H1 (cell line): ENCODE data around the gene SMO. TPM values are rescaled to one million over a fixed set of nuclear protein-coding genes. Genes with fewer than 3 reads are reported as not detected.

ENCODE experiments used
- CTCF ChIA-PET: fragments of 300-600 bp; sonication (Branson Sonifier 250); formaldehyde crosslinking; loops from one replicate; lab custom pipeline; 2021; ENCODE audit not compliant: partially characterized antibody; lab: Charles Lee
- POLR2A ChIA-PET: fragments of 300-600 bp; sonication (Branson Sonifier 250); formaldehyde crosslinking; loops from one replicate; lab custom pipeline; 2021; ENCODE audit warnings: inconsistent platforms; ENCODE audit not compliant: partially characterized antibody; lab: Charles Lee
- DNase-seq, 2 experiments: peaks; one replicate each; pipeline versions ENCODE4 v3.0.0 to v3.0.0-alpha.2; 2010 to 2022; ENCODE audit warnings: low spot score in 2 of 2, low read depth in 1 of 2, mixed read lengths in 1 of 2
- FAIRE-seq: peaks from 2 replicates; lab custom pipeline; 2011; peaks lifted over from hg19 to GRCh38; lab: Jason Lieb, UNC
- H2AFZ ChIP-seq: 2 replicates; pipeline ENCODE4 v1.8.1; 2012; ENCODE audit warnings: low read length, inconsistent platforms
- H2AK5ac ChIP-seq: 2 replicates; pipeline ENCODE4 v1.6.1; 2013; ENCODE audit warnings: low read depth, low read length
- H2BK120ac ChIP-seq: replicated peaks from 2 replicates; pipeline ENCODE3; 2013; ENCODE audit warnings: low read depth, low read length, inconsistent platforms
- H2BK12ac ChIP-seq: 2 replicates; pipeline ENCODE4 v1.6.1; 2013; ENCODE audit warnings: low read depth, low read length
- H2BK15ac ChIP-seq: 2 replicates; pipeline ENCODE4 v1.6.1; 2013; ENCODE audit warnings: low read length
- H2BK20ac ChIP-seq: 2 replicates; pipeline ENCODE4 v1.6.1; 2013; ENCODE audit warnings: low read length
- H2BK5ac ChIP-seq: 2 replicates; pipeline ENCODE4 v1.6.1; 2013; ENCODE audit warnings: low read depth, low read length
- H3K14ac ChIP-seq: 2 replicates; pipeline ENCODE4 v1.6.1; 2013; ENCODE audit warnings: inconsistent platforms; ENCODE audit not compliant: insufficient read length
- H3K18ac ChIP-seq: 2 replicates; pipeline ENCODE4 v1.6.1; 2013; ENCODE audit warnings: low read length; ENCODE audit errors: extremely low read depth
- H3K23ac ChIP-seq: 2 replicates; pipeline ENCODE4 v1.6.1; 2013; ENCODE audit warnings: inconsistent platforms; ENCODE audit not compliant: insufficient read length
- H3K23me2 ChIP-seq: 2 replicates; pipeline ENCODE4 v1.6.1; 2013; ENCODE audit warnings: low read depth, low read length
- H3K27ac ChIP-seq: 2 replicates; pipeline ENCODE4 v1.6.1; 2011; ENCODE audit warnings: low read depth, low read length, inconsistent platforms
- H3K27me3 ChIP-seq, 4 experiments: replicated peaks in 1 of 4; 1 replicate in 1 of 4; 2 replicates in 3 of 4; pipeline versions ENCODE4 v1.6.1 to v1.8.1; 2011 to 2013; ENCODE audit warnings: low read length in 3 of 4, mild to moderate bottlenecking in 3 of 4, inconsistent platforms in 2 of 4, mixed read lengths in 2 of 4, moderate library complexity in 1 of 4; ENCODE audit not compliant: control insufficient read depth in 3 of 4, insufficient read depth in 3 of 4; ENCODE audit errors: extremely low read depth in 1 of 4
- H3K36me3 ChIP-seq, 4 experiments: 2 replicates each; pipeline versions ENCODE4 v1.6.1 to v1.8.1; 2011 to 2013; ENCODE audit warnings: mild to moderate bottlenecking in 4 of 4, low read length in 3 of 4, moderate library complexity in 2 of 4, control low read depth in 1 of 4, inconsistent platforms in 1 of 4; ENCODE audit not compliant: insufficient read depth in 4 of 4, control insufficient read depth in 2 of 4
- H3K4ac ChIP-seq: replicated peaks from 2 replicates; pipeline ENCODE3; 2013; ENCODE audit warnings: low read length, low read depth, mixed read lengths, inconsistent platforms; ENCODE audit not compliant: insufficient read length
- H3K4me1 ChIP-seq, 4 experiments: replicated peaks in 1 of 4; 1 replicate in 1 of 4; 2 replicates in 3 of 4; pipeline versions ENCODE4 v1.6.1 to v1.8.1; 2011 to 2013; ENCODE audit warnings: low read length in 3 of 4, inconsistent platforms in 2 of 4, mixed read lengths in 1 of 4; ENCODE audit not compliant: insufficient read depth in 4 of 4, control insufficient read depth in 3 of 4
- H3K4me2 ChIP-seq, 2 experiments: 2 replicates each; pipeline versions ENCODE4 v1.6.1 to v1.8.1; 2011 to 2013; ENCODE audit warnings: low read depth in 2 of 2, low read length in 2 of 2, control low read depth in 1 of 2, inconsistent platforms in 1 of 2, mild to moderate bottlenecking in 1 of 2; ENCODE audit not compliant: insufficient read depth in 1 of 2
- H3K4me3 ChIP-seq, 4 experiments: fragments of 200-600, 300-600 bp in 1 of 4; sonication (generic), shearing (Covaris generic), sonication (Bioruptor Twin) in 1 of 4; 2 replicates each; pipeline versions ENCODE4 v1.5.1 to v1.8.1; 2011 to 2016; ENCODE audit warnings: low read length in 4 of 4, low read depth in 3 of 4, control low read depth in 2 of 4, inconsistent platforms in 2 of 4, mild to moderate bottlenecking in 2 of 4, mixed read lengths in 1 of 4, moderate library complexity in 1 of 4; ENCODE audit not compliant: insufficient read depth in 2 of 4; ENCODE audit errors: extremely low read depth in 1 of 4
- H3K56ac ChIP-seq: replicated peaks from 2 replicates; pipeline ENCODE3; 2013; ENCODE audit warnings: low read depth, mild to moderate bottlenecking, mixed read lengths, low read length, inconsistent platforms; ENCODE audit not compliant: insufficient read length
- H3K79me1 ChIP-seq: 2 replicates; pipeline ENCODE4 v1.6.1; 2013; ENCODE audit warnings: low read depth, low read length, control low read depth
- H3K79me2 ChIP-seq, 2 experiments: 2 replicates each; pipeline versions ENCODE4 v1.6.1 to v1.8.1; 2012 to 2013; ENCODE audit warnings: low read length in 2 of 2, mild to moderate bottlenecking in 2 of 2, inconsistent platforms in 1 of 2; ENCODE audit not compliant: insufficient read depth in 2 of 2, control insufficient read depth in 1 of 2
- H3K9ac ChIP-seq, 4 experiments: replicated peaks in 1 of 4; 1 replicate in 1 of 4; 2 replicates in 3 of 4; pipeline versions ENCODE4 v1.6.1 to v1.8.1; 2011 to 2013; ENCODE audit warnings: low read depth in 3 of 4, low read length in 3 of 4, control low read depth in 2 of 4, mild to moderate bottlenecking in 2 of 4, moderate library complexity in 2 of 4, inconsistent platforms in 1 of 4; ENCODE audit errors: extremely low read depth in 1 of 4
- H3K9me3 ChIP-seq, 2 experiments: 2 replicates each; pipeline versions ENCODE4 v1.6.1 to v1.8.1; 2012 to 2013; ENCODE audit warnings: mild to moderate bottlenecking in 2 of 2, moderate library complexity in 2 of 2, control low read depth in 1 of 2, inconsistent platforms in 1 of 2, low read depth in 1 of 2, low read length in 1 of 2, mixed read lengths in 1 of 2; ENCODE audit not compliant: insufficient read depth in 2 of 2
- H4K20me1 ChIP-seq, 2 experiments: replicated peaks in 1 of 2; 2 replicates each; pipeline versions ENCODE3 to v1.8.1; 2011 to 2013; ENCODE audit warnings: inconsistent platforms in 2 of 2, low read length in 2 of 2, mild to moderate bottlenecking in 1 of 2; ENCODE audit not compliant: insufficient read depth in 2 of 2, control insufficient read depth in 1 of 2
- H4K5ac ChIP-seq: 2 replicates; pipeline ENCODE4 v1.6.1; 2013; ENCODE audit warnings: low read length, low read depth, mixed read lengths, inconsistent platforms; ENCODE audit not compliant: insufficient read length
- H4K8ac ChIP-seq: 2 replicates; pipeline ENCODE4 v1.8.0; 2013; ENCODE audit warnings: mild to moderate bottlenecking, moderate library complexity, low read length, inconsistent platforms; ENCODE audit not compliant: insufficient read depth; ENCODE audit errors: extremely low read depth
- H4K91ac ChIP-seq: replicated peaks from 2 replicates; pipeline ENCODE3; 2013; ENCODE audit warnings: low read length, mixed read lengths, inconsistent platforms; ENCODE audit not compliant: insufficient read length
- CEBPB ChIP-seq: IDR thresholded peaks from 2 replicates; pipeline ENCODE4 v1.6.1; 2012; ENCODE audit warnings: low read depth, low read length
- HDAC2 ChIP-seq, 2 experiments: fragments of 300-600 bp in 1 of 2; sonication (generic) in 1 of 2; IDR thresholded peaks; 2 replicates each; pipeline ENCODE4 v1.6.1; 2011 to 2012; ENCODE audit warnings: low read depth in 2 of 2, low read length in 2 of 2, mild to moderate bottlenecking in 2 of 2, moderate library complexity in 2 of 2, borderline replicate concordance in 1 of 2, inconsistent platforms in 1 of 2
- WGBS, 2 experiments: shearing (Covaris generic) in 1 of 2; methylation state at CpG; one replicate each; pipeline versions ENCODE4 v1.1.6 to v1.1.7; 2013 to 2015; ENCODE audit warnings: low lambda C conversion rate in 2 of 2, mixed read lengths in 2 of 2, inconsistent platforms in 1 of 2, low coverage in 1 of 2, missing lambda C conversion rate in 1 of 2; ENCODE audit not compliant: insufficient replicate concordance in 2 of 2, insufficient coverage in 1 of 2, insufficient read length in 1 of 2; ENCODE audit errors: extremely low coverage in 1 of 2, missing lambda C conversion rate in 1 of 2; 5-methylcytosine and 5-hydroxymethylcytosine counted together
- polyA plus RNA-seq, 7 experiments: library from polyadenylated mRNA; depleted of rRNA in 3 of 7; stranded (reverse) in 5 of 7; unstranded in 2 of 7; fragments of >200 nt in 5 of 7; fragments of 200-250 nt in 2 of 7; gene quantifications; 1 replicate in 5 of 7; 2 replicates in 1 of 7; 4 replicates in 1 of 7; pipeline versions ENCODE4 v1.2.1 to v1.2.3, GENCODE V29; 2011 to 2013; ENCODE audit warnings: missing spikeins in 2 of 7, mixed read lengths in 2 of 7
- total RNA-seq: library from RNA; stranded (reverse); fragmentation: NEBNext Ultra II Directional; extraction: Animal tissue kit (Norgen Biotek cat#: 25700); gene quantifications from 2 replicates; pipeline ENCODE4 v1.2.1, GENCODE V29; 2021
- TF ChIP-seq, protein P1 (sequence below), 3 experiments: IDR thresholded peaks; 1 replicate in 2 of 3; 2 replicates in 1 of 3; pipeline versions ENCODE4 v1.5.1 to v1.6.1; 2011; ENCODE audit warnings: low read length in 3 of 3, mild to moderate bottlenecking in 3 of 3, inconsistent platforms in 2 of 3, low read depth in 1 of 3, moderate library complexity in 1 of 3; ENCODE audit not compliant: insufficient read depth in 1 of 3; ENCODE audit errors: control extremely low read depth in 1 of 3

SMO gene
- total and polyA plus RNA-seq, 2 of the 8 experiments (the other 6 are each of a cell fraction or from before 2014, with no cell fraction given) = 64.5 to 67.6 TPM

GRCh38 chr7:129227646-129228578 is 39.5 kb downstream of the SMO start:
- no peak overlapping the region for H4K91ac ChIP-seq
- WGBS, 2 experiments = 92% methylated on average over 4 of the region's 4 CpGs; no CpG with 5 or more reads in 1 of the 2 experiments
- H3K27me3 ChIP-seq = no peaks in the 10 kb centered on the region
- no peak overlapping the region for H2AFZ ChIP-seq
- H4K5ac ChIP-seq = no peak overlapping the region
- H3K9ac ChIP-seq = no peak overlapping the region
- H4K20me1 ChIP-seq = peaks cover 0 to 4% of the 10 kb centered on the region in 2 experiments
- H3K23me2 ChIP-seq = peaks cover 5% of the 10 kb centered on the region
- no peak overlapping the region for H2AK5ac ChIP-seq
- H3K18ac ChIP-seq = no peak overlapping the region
- no peak overlapping the region for H3K14ac ChIP-seq
- H2BK20ac ChIP-seq = no peak overlapping the region
- H2BK5ac ChIP-seq = no peak overlapping the region
- H3K79me1 ChIP-seq = peaks cover 6% of the 10 kb centered on the region; the same call in 1 of the 2 replicates
- CTCF ChIA-PET = interaction anchor here (0.6 to 6.7 kb wide), 6 partner anchors 9 to 275 kb away, joined by 3 to 39 read pairs (median 4); no protein-coding TSS in a partner anchor
- peaks cover 0 to 9% (median 4%) of the 10 kb centered on the region in 4 experiments; a peak in 3 of 7 replicates for H3K4me1 ChIP-seq
- no peak overlapping the region for H2BK120ac ChIP-seq
- FAIRE-seq (no peak), DNase-seq (no peak)
- no peak overlapping the region for H4K8ac ChIP-seq
- no peak for TF ChIP-seq HDAC2 (IDR thresholded peaks at IDR 0.05; ENCODE audit: borderline replicate concordance in 1 of 2, low read depth in 2 of 2, low read length in 2 of 2)
- TF ChIP-seq, protein P1, sequence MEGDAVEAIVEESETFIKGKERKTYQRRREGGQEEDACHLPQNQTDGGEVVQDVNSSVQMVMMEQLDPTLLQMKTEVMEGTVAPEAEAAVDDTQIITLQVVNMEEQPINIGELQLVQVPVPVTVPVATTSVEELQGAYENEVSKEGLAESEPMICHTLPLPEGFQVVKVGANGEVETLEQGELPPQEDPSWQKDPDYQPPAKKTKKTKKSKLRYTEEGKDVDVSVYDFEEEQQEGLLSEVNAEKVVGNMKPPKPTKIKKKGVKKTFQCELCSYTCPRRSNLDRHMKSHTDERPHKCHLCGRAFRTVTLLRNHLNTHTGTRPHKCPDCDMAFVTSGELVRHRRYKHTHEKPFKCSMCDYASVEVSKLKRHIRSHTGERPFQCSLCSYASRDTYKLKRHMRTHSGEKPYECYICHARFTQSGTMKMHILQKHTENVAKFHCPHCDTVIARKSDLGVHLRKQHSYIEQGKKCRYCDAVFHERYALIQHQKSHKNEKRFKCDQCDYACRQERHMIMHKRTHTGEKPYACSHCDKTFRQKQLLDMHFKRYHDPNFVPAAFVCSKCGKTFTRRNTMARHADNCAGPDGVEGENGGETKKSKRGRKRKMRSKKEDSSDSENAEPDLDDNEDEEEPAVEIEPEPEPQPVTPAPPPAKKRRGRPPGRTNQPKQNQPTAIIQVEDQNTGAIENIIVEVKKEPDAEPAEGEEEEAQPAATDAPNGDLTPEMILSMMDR (IDR thresholded peaks at IDR 0.05; ENCODE audit: control extremely low read depth in 1 of 3, insufficient read depth in 1 of 3, low read depth in 1 of 3, low read length in 3 of 3) = no peak
- TF ChIP-seq CEBPB = 0 out of 2 replicates have a peak, but pooled peaks have one; percentile 26
- TF ChIP-seq, all 59 proteins: peak for 1
- Histone ChIP-seq H3K36me3 (no peaks in the 10 kb centered on the region), H3K4ac (no peak overlapping the region), H2BK15ac (no peak overlapping the region), H3K27ac (no peak overlapping the region), H3K79me2 (peaks cover 0 to 54% of the 10 kb centered on the region in 2 experiments; a peak in 3 of 4 replicates), H3K4me3 (no peak overlapping the region), H3K9me3 (no peaks in the 10 kb centered on the region), H3K23ac (no peak overlapping the region), H3K4me2 (no peak overlapping the region), H2BK12ac (no peak overlapping the region), H3K56ac (no peak overlapping the region)
- POLR2A ChIA-PET = interaction anchor here (0.6 to 1.8 kb wide), 3 partner anchors 8 to 208 kb away, joined by 3 read pairs; no protein-coding TSS in a partner anchor
